ENCODE measurements around the gene RMND5B.
"Not testable (repeated sequence)": the region's sequence is repeated elsewhere in the genome, so short reads cannot be mapped to it uniquely, and the experiment has no call there.

- not testable (repeated sequence) for TF ChIP-seq POU2F2 (IDR thresholded peaks at IDR 0.05; ENCODE audit: borderline replicate concordance, low read depth, low read length); CBFB (IDR thresholded peaks at IDR 0.05; ENCODE audit: low read depth); CTCF (IDR thresholded peaks at IDR 0.05 in 2 of 3, conservative IDR thresholded peaks at IDR 0.05 in 1 of 3; ENCODE audit: control insufficient read depth in 2 of 3, extremely low read depth in 1 of 3, insufficient read depth in 1 of 3, low read depth in 3 of 3, low read length in 3 of 3)
Observed at GRCh38 chr5:178198151-178198550, 67.3 kb downstream of the RMND5B start.

Data from GM12878 (cell line).